GM19240 (cell line): ENCODE data around the gene SLC25A26.

Experiments
- DNase-seq: peaks from one replicate; pipeline ENCODE4 v3.0.0; 2011; ENCODE audit warnings: low spot score; ENCODE audit not compliant: insufficient read length

The SLC25A26 gene

DNA sequence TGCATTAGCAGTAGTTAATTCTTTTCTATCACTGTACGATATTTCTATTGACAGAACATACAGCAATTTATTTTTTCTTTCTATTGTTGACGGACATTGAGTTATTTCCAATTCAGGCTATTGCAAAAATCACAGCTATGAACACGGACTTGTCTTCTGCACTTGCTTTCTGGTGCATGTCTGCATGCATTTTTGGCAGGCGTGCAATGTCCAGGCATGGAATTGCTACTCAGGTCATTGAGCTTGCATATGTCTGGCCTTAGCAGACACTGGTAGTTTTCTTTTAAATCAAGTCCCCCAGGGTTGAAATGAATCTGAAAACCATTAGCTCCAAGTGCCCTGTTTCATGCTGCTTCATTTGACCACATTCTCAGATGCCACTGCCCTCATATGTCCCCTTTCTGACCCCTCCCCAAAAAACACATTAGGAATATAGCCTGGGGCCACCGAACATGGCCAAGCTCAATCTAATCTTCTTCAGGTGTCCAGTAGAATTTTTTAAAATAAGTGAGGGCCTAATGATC is 207.2 kb downstream of the SLC25A26 start:
- DNase-seq: no peak
